ENCODE measurements around the gene LRRC4B. TPM values are rescaled to one million over a fixed set of nuclear protein-coding genes. Genes with fewer than 3 reads are reported as not detected.

Gene LRRC4B
- polyA plus RNA-seq, 1 of the 3 experiments (the other 2 are of a cell fraction), result 6.9 TPM

GRCh38 chr19:50467566-50467965, 100.7 kb downstream of the LRRC4B start:
- no peaks in the 10 kb centered on the region for H4K20me1 ChIP-seq (ENCODE audit: insufficient read depth)
- H3F3A ChIP-seq (replicated peaks; ENCODE audit: insufficient read depth), result peaks cover 10% of the 10 kb centered on the region
- H3K9ac ChIP-seq, result no peak overlapping the region
- no peak overlapping the region for H3K4me3 ChIP-seq (ENCODE audit: low read depth in 2 of 2, low read length in 1 of 2)
- ChIA-PET CTCF (interaction anchor here (1.0 to 8.3 kb wide), 3 partner anchors 17 to 100 kb away, joined by 3 to 80 read pairs (median 6); no protein-coding TSS in a partner anchor), POLR2A (interaction anchor here (0.7 kb wide), 1 partner anchor 35 kb away, joined by 4 read pairs; no protein-coding TSS in a partner anchor)
- no peak overlapping the region for H2AFZ ChIP-seq (ENCODE audit: low read depth)
- DNase-seq, result no peak
- H3K36me3 ChIP-seq (replicated peaks in 1 of 2; ENCODE audit: control insufficient read depth in 1 of 2, insufficient read depth in 2 of 2, low read length in 1 of 2), result no peaks in the 10 kb centered on the region
- H3K4me1 ChIP-seq (ENCODE audit: control insufficient read depth in 1 of 2, insufficient read depth in 2 of 2, low read depth in 1 of 2, low read length in 1 of 2), result no peaks in the 10 kb centered on the region; a peak in 1 of 4 replicates
- H3K79me2 ChIP-seq (ENCODE audit: insufficient read depth), result no peaks in the 10 kb centered on the region
- TF ChIP-seq TCF12 (IDR thresholded peaks at IDR 0.05), result no peak
- H3K27ac ChIP-seq (ENCODE audit: low read depth in 2 of 2, low read length in 1 of 2), result no peak overlapping the region
- no peak overlapping the region for H3K4me2 ChIP-seq
- WGBS (ENCODE audit: low lambda C conversion rate), result 75% methylated on average over 18 of the region's 18 CpGs
- no peaks in the 10 kb centered on the region for H3K27me3 ChIP-seq (ENCODE audit: insufficient read depth)
- H3K9me2 ChIP-seq, result no peaks in the 10 kb centered on the region
- H3K9me3 ChIP-seq, result no peaks in the 10 kb centered on the region

Other genes with a start within 250 kb of the LRRC4B start
- 0.26 and 0.30 TPM in 2 replicates for gene KCNC3, start 239.1 kb downstream of the LRRC4B start, polyA plus RNA-seq (2012; rRNA removed)
- 0.43 and 0.76 TPM in 2 replicates for gene NAPSA, start 202.8 kb downstream of the LRRC4B start, polyA plus RNA-seq (2012; rRNA removed)
- gene NR1H2, start 192.0 kb downstream of the LRRC4B start, polyA plus RNA-seq (2012; rRNA removed), result 72.8 and 108 TPM in 2 replicates
- 28.6 and 33.6 TPM in 2 replicates for gene POLD1, start 184.1 kb downstream of the LRRC4B start, polyA plus RNA-seq (2012; rRNA removed)
- gene SPIB, start 149.5 kb downstream of the LRRC4B start, polyA plus RNA-seq (2012; rRNA removed), result not detected in 2 replicates
- not detected in 2 replicates for gene MYBPC2, start 135.5 kb downstream of the LRRC4B start, polyA plus RNA-seq (2012; rRNA removed)
- gene EMC10, start 91.9 kb downstream of the LRRC4B start, polyA plus RNA-seq (2012; rRNA removed), result 218 and 219 TPM in 2 replicates
- gene GARIN5A, start 91.6 kb downstream of the LRRC4B start, polyA plus RNA-seq (2012; rRNA removed), result 1.1 and 1.3 TPM in 2 replicates
- gene JOSD2, start 57.2 kb downstream of the LRRC4B start, polyA plus RNA-seq (2012; rRNA removed), result 71.5 and 81.2 TPM in 2 replicates
- 0.07 and 0.32 TPM in 2 replicates for gene ASPDH, start 54.5 kb downstream of the LRRC4B start, polyA plus RNA-seq (2012; rRNA removed)
- gene SYT3, start 71.4 kb upstream of the LRRC4B start, polyA plus RNA-seq (2012; rRNA removed), result 0.52 and 0.94 TPM in 2 replicates
- gene C19orf81, start 81.0 kb upstream of the LRRC4B start, polyA plus RNA-seq (2012; rRNA removed), result 3.4 and 5.7 TPM in 2 replicates
- 0.28 and 0.31 TPM in 2 replicates for gene SHANK1, start 151.4 kb upstream of the LRRC4B start, polyA plus RNA-seq (2012; rRNA removed)
- 4.4 and 5.1 TPM in 2 replicates for gene CLEC11A, start 154.9 kb upstream of the LRRC4B start, polyA plus RNA-seq (2012; rRNA removed)
- gene GPR32, start 202.0 kb upstream of the LRRC4B start, polyA plus RNA-seq (2012; rRNA removed), result not detected in 2 replicates
- gene ACP4, start 222.0 kb upstream of the LRRC4B start, polyA plus RNA-seq (2012; rRNA removed), result not detected in 2 replicates

Data from SK-N-SH (cell line).